GM12864 (cell line): ENCODE measurements around the gene CENPS.
A peak's percentile ranks its signal among the peaks of the same experiment; 100 is the strongest.

Source experiments
- DNase-seq: peaks from one replicate; pipeline ENCODE4 v3.0.0-alpha.2; 2011; ENCODE audit warnings: low read depth
- H3K4me3 ChIP-seq: 2 replicates; pipeline ENCODE4 v1.5.1; 2011; ENCODE audit warnings: mild to moderate bottlenecking, low read depth, low read length, control low read depth
- CTCF ChIP-seq: IDR thresholded peaks from 2 replicates; pipeline ENCODE4 v1.5.1; 2011; ENCODE audit warnings: low read depth, mild to moderate bottlenecking, moderate library complexity, low read length, control low read depth, inconsistent platforms; ENCODE audit errors: missing control alignments

CENPS gene

GRCh38 chr1:10430216-10431069 is at the start of gene CENPS:
Gene CENPS, plus strand, starts transcription at chr1:10430433. Its CDS starts 85 bp downstream, at chr1:10430518.
- H3K4me3 ChIP-seq, result peak within 1 kb of the TSS; percentile 96
- TF ChIP-seq CTCF, result peak; percentile 92
- DNase-seq, result peak; percentile 63

GRCh38 chr1:10380594-10381275 is 49.5 kb upstream of the CENPS start:
- no peak overlapping the region for H3K4me3 ChIP-seq
- TF ChIP-seq CTCF, result no peak
- no peak for DNase-seq

- H3K4me3 ChIP-seq, result no peak overlapping the region
- TF ChIP-seq CTCF, result no peak
- no peak for DNase-seq
Measured at GRCh38 chr1:10383630-10384029, 46.6 kb upstream of the CENPS start.

- H3K4me3 ChIP-seq, result no peak overlapping the region
- no peak for TF ChIP-seq CTCF
- DNase-seq, result no peak
Measured at GRCh38 chr1:10384219-10384618, 46.0 kb upstream of the CENPS start.

- no peak for DNase-seq
- TF ChIP-seq CTCF, result no peak
- H3K4me3 ChIP-seq, result no peak overlapping the region
Measured at GRCh38 chr1:10386761-10387676, 43.2 kb upstream of the CENPS start.

- no peak overlapping the region for H3K4me3 ChIP-seq
- DNase-seq, result no peak
- TF ChIP-seq CTCF, result no peak
Measured at GRCh38 chr1:10387677-10388386, 42.4 kb upstream of the CENPS start.
